KMS-11 (cell line): ENCODE data around the gene NEK1.
A peak's percentile ranks its signal among the peaks of the same experiment; 100 is the strongest.
"Not testable (repeated sequence)": the region's sequence is repeated elsewhere in the genome, so short reads cannot be mapped to it uniquely, and the experiment has no call there.

Experiments
- H2AFZ ChIP-seq: fragments of 200-600 bp; sonication (generic); 2 replicates; pipeline ENCODE4 v1.6.1; 2016; ENCODE audit warnings: antibody characterized with exemption, mixed run types, low read depth
- H3K27ac ChIP-seq: fragments of 200-600 bp; sonication (generic); 2 replicates; pipeline ENCODE4 v1.6.1; 2016; ENCODE audit warnings: mild to moderate bottlenecking, mixed run types
- H3K27me3 ChIP-seq: fragments of 200-600 bp; sonication (generic); 2 replicates; pipeline ENCODE4 v1.6.1; 2017; ENCODE audit warnings: mild to moderate bottlenecking, low read depth, mixed run types, moderate library complexity; ENCODE audit not compliant: insufficient read depth
- H3K36me3 ChIP-seq: fragments of 200-600 bp; sonication (generic); 2 replicates; pipeline ENCODE4 v1.6.1; 2017; ENCODE audit warnings: mild to moderate bottlenecking, mixed run types; ENCODE audit not compliant: insufficient read depth
- H3K4me1 ChIP-seq: fragments of 200-600 bp; sonication (generic); 2 replicates; pipeline ENCODE4 v1.6.1; 2016; ENCODE audit warnings: mild to moderate bottlenecking, low read depth, mixed run types; ENCODE audit not compliant: poor library complexity, severe bottlenecking
- H3K4me2 ChIP-seq: fragments of 200-600 bp; sonication (generic); 2 replicates; pipeline ENCODE4 v1.7.0; 2016; ENCODE audit warnings: mild to moderate bottlenecking, mixed run types
- H3K4me3 ChIP-seq: fragments of 200-600 bp; sonication (generic); IDR thresholded peaks from 2 replicates; pipeline ENCODE4 v1.6.1; 2017; ENCODE audit warnings: low read depth, low read length, mixed read lengths; ENCODE audit not compliant: insufficient read depth
- H3K79me2 ChIP-seq: fragments of 200-600 bp; sonication (generic); 2 replicates; pipeline ENCODE4 v1.6.1; 2016; ENCODE audit warnings: low read depth, mixed run types; ENCODE audit not compliant: insufficient read depth
- H3K9ac ChIP-seq: fragments of 200-600 bp; sonication (generic); 2 replicates; pipeline ENCODE4 v1.6.1; 2016; ENCODE audit warnings: mild to moderate bottlenecking, mixed run types
- H4K20me1 ChIP-seq: fragments of 200-600 bp; sonication (generic); 2 replicates; pipeline ENCODE4 v1.6.1; 2016; ENCODE audit warnings: mild to moderate bottlenecking, mixed run types; ENCODE audit not compliant: insufficient read depth
- TF ChIP-seq, protein P1 (sequence below): fragments of 200-600 bp; sonication (generic); conservative IDR thresholded peaks from 2 replicates; pipeline ENCODE4 v1.6.1; 2017; ENCODE audit warnings: low read depth, mild to moderate bottlenecking, antibody characterized with exemption, low read length, moderate library complexity, mixed read lengths

NEK1 gene

DNA sequence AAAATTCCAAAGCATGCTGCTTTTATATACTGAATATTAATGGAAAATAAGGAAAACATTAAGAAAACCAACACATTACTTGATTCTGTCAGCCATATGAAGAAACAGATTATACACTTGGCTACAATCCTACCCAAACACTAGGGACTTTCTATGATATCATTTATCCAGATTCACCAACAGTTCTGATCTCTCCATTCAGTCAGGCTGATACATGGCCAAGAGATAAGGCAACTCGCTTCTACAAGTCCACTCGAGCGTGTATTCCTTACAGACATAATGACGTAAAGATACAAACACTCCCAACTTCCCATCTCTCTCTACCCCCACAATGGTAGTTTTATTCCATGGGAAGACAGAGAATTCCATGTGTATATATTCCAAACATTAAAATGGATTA lies 44.5 kb downstream of the NEK1 start:
- no peaks in the 10 kb centered on the region for H4K20me1 ChIP-seq
- H3K79me2 ChIP-seq: no peaks in the 10 kb centered on the region
- peaks cover 9% of the 10 kb centered on the region for H3K4me1 ChIP-seq
- no peak overlapping the region for H2AFZ ChIP-seq
- H3K27ac ChIP-seq: no peak overlapping the region
- no peaks in the 10 kb centered on the region for H3K27me3 ChIP-seq
- H3K4me2 ChIP-seq: no peak overlapping the region
- TF ChIP-seq, protein P1, sequence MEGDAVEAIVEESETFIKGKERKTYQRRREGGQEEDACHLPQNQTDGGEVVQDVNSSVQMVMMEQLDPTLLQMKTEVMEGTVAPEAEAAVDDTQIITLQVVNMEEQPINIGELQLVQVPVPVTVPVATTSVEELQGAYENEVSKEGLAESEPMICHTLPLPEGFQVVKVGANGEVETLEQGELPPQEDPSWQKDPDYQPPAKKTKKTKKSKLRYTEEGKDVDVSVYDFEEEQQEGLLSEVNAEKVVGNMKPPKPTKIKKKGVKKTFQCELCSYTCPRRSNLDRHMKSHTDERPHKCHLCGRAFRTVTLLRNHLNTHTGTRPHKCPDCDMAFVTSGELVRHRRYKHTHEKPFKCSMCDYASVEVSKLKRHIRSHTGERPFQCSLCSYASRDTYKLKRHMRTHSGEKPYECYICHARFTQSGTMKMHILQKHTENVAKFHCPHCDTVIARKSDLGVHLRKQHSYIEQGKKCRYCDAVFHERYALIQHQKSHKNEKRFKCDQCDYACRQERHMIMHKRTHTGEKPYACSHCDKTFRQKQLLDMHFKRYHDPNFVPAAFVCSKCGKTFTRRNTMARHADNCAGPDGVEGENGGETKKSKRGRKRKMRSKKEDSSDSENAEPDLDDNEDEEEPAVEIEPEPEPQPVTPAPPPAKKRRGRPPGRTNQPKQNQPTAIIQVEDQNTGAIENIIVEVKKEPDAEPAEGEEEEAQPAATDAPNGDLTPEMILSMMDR: no peak
- no peaks in the 10 kb centered on the region for H3K36me3 ChIP-seq
- H3K4me3 ChIP-seq: no peak overlapping the region
- H3K9ac ChIP-seq: no peak overlapping the region

GRCh38 chr4:169566021-169566818 lies 46.2 kb downstream of the NEK1 start:
- Histone ChIP-seq H3K9ac (no peak overlapping the region), H3K4me1 (peaks cover 9% of the 10 kb centered on the region), H3K79me2 (no peaks in the 10 kb centered on the region), H3K4me2 (no peak overlapping the region), H4K20me1 (no peaks in the 10 kb centered on the region), H3K4me3 (no peak overlapping the region), H2AFZ (no peak overlapping the region), H3K27me3 (no peaks in the 10 kb centered on the region), H3K27ac (no peak overlapping the region), H3K36me3 (no peaks in the 10 kb centered on the region)
- TF ChIP-seq, protein P1: peak; percentile 72

- Histone ChIP-seq H3K4me3 (no peak overlapping the region), H3K27me3 (no peaks in the 10 kb centered on the region), H3K4me1 (peaks cover 9% of the 10 kb centered on the region), H3K27ac (no peak overlapping the region), H3K4me2 (no peak overlapping the region), H3K9ac (no peak overlapping the region), H3K36me3 (no peaks in the 10 kb centered on the region), H2AFZ (no peak overlapping the region), H4K20me1 (no peaks in the 10 kb centered on the region), H3K79me2 (no peaks in the 10 kb centered on the region)
- TF ChIP-seq, protein P1: no peak
Observed at GRCh38 chr4:169565606-169566005, 46.8 kb downstream of the NEK1 start.

DNA sequence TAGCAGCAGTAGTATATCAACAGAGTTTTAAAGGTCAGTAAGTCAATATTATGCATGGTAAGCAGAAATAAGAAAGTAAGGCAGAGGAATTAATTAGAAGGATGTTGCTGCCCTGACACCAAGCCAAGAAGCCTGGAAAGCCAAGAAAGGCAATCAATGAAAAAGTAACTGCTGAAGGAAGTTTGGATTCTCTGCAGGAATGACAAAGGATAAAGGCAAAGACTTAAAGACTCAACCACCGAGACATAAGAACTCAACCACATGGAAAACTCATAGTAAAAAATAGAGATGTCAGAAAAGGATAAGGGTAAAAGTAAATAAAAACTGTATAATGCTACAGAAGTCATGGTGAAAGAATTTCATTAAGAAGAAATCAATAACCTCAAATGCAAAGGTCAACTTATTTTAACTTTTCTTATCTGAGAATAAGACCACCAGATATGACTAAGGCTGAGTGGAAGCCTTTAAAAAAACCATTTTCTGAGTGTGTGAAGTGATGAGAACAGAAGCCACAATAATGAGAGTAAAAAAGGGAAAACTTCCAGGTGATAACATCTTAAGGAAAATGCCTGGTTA lies 55.2 kb downstream of the NEK1 start:
- no peak overlapping the region for H3K9ac ChIP-seq
- H3K79me2 ChIP-seq: no peaks in the 10 kb centered on the region
- H3K27ac ChIP-seq: no peak overlapping the region
- no peaks in the 10 kb centered on the region for H3K4me1 ChIP-seq
- H3K4me3 ChIP-seq: no peak overlapping the region
- no peak overlapping the region for H2AFZ ChIP-seq
- H3K36me3 ChIP-seq: no peaks in the 10 kb centered on the region
- H3K4me2 ChIP-seq: no peak overlapping the region
- TF ChIP-seq, protein P1: no peak
- H3K27me3 ChIP-seq: no peaks in the 10 kb centered on the region
- H4K20me1 ChIP-seq: no peaks in the 10 kb centered on the region

GRCh38 chr4:169546548-169546947 lies 65.8 kb downstream of the NEK1 start:
- H3K4me2 ChIP-seq, H3K36me3 ChIP-seq, H3K9ac ChIP-seq, H3K79me2 ChIP-seq, H3K27me3 ChIP-seq, H3K4me3 ChIP-seq, H3K27ac ChIP-seq, H2AFZ ChIP-seq, H4K20me1 ChIP-seq, H3K4me1 ChIP-seq: not testable (repeated sequence)
